Panc1 (cell line): ENCODE data around the gene TRIM33. TPM values are rescaled to one million over a fixed set of nuclear protein-coding genes. Genes with fewer than 3 reads are reported as not detected.

ENCODE experiments used
- ATAC-seq: fragments of 200-7000 bp; cut with Tn5 transposase; 2 replicates; pipeline ENCODE4 v1.9.1; 2020; ENCODE audit warnings: mild to moderate bottlenecking, moderate library complexity
- BruUV-seq: library from RNA; stranded (reverse); fragments of 400-500 nt; replicated peaks from 2 replicates; lab custom pipeline; 2021; lab: Mats Ljungman, UMichigan
- CTCF ChIA-PET: fragments of 300-600 bp; sonication (Branson Sonifier 250); formaldehyde crosslinking; loops from one replicate; lab custom pipeline; 2022; ENCODE audit warnings: antibody characterized with exemption; lab: Charles Lee
- POLR2A ChIA-PET: fragments of 300-600 bp; sonication (Branson Sonifier 250); formaldehyde crosslinking; loops from one replicate; lab custom pipeline; 2022; ENCODE audit warnings: antibody characterized with exemption; lab: Charles Lee
- DNase-seq: peaks from one replicate; pipeline ENCODE4 v3.0.0-alpha.2; 2010; ENCODE audit warnings: low read depth, low spot score
- H3K27ac ChIP-seq: 2 replicates; pipeline ENCODE4 v1.5.1; 2011; ENCODE audit warnings: mild to moderate bottlenecking, low read length, inconsistent platforms
- H3K27me3 ChIP-seq: fragments of 200-500 bp; sonication (Bioruptor generic); 2 replicates; pipeline ENCODE4 v1.6.0; 2014; ENCODE audit warnings: low read length, inconsistent platforms; ENCODE audit not compliant: control insufficient read depth, insufficient read depth
- H3K36me3 ChIP-seq: fragments of 200-500 bp; sonication (Bioruptor generic); 2 replicates; pipeline ENCODE4 v1.5.1; 2014; ENCODE audit warnings: inconsistent platforms, mild to moderate bottlenecking, low read length, moderate library complexity; ENCODE audit not compliant: control insufficient read depth, insufficient read depth
- H3K4me1 ChIP-seq: 2 replicates; pipeline ENCODE4 v1.5.1; 2011; ENCODE audit warnings: inconsistent platforms, mild to moderate bottlenecking, low read length, moderate library complexity; ENCODE audit not compliant: control insufficient read depth, insufficient read depth
- H3K4me3 ChIP-seq, 2 experiments: 2 replicates each; pipeline ENCODE4 v1.5.1; 2011 to 2012; ENCODE audit warnings: low read depth in 2 of 2, low read length in 2 of 2, mild to moderate bottlenecking in 2 of 2, inconsistent platforms in 1 of 2, moderate library complexity in 1 of 2
- H3K9me3 ChIP-seq: fragments of 200-500 bp; sonication (Bioruptor generic); 2 replicates; pipeline ENCODE4 v1.5.1; 2014; ENCODE audit warnings: low read depth, mild to moderate bottlenecking, inconsistent platforms, low read length, moderate library complexity; ENCODE audit not compliant: control insufficient read depth, insufficient read depth
- POLR2AphosphoS5 ChIP-seq: IDR thresholded peaks from 2 replicates; pipeline ENCODE4 v1.6.1; 2012; ENCODE audit warnings: mild to moderate bottlenecking, low read depth, low read length, moderate library complexity
- SIN3A ChIP-seq: IDR thresholded peaks from 2 replicates; pipeline ENCODE4 v1.6.1; 2012; ENCODE audit warnings: low read depth, mild to moderate bottlenecking, low read length, moderate library complexity, borderline replicate concordance; ENCODE audit not compliant: insufficient read depth
- TCF7L2 ChIP-seq: IDR thresholded peaks from 2 replicates; pipeline ENCODE4 v1.6.1; 2011; ENCODE audit warnings: mild to moderate bottlenecking, low read depth, low read length, inconsistent platforms
- in situ Hi-C: cut with HindIII; loops from 2 replicates; pipeline ENCODE4 v1.10.0; 2016; ENCODE audit warnings: low sequenced_read_pairs, low pct_unique_long_range_greater_than_20kb
- intact Hi-C: fragments of 100-400 bp; cut with micrococcal nuclease; formaldehyde crosslinking; loops from one replicate; pipeline ENCODE4 v1.10.0; 2022; ENCODE audit not compliant: unreplicated experiment
- total RNA-seq: library from RNA; stranded (reverse); gene quantifications from one replicate; pipeline ENCODE4 v1.2.1, GENCODE V29; 2021; ENCODE audit not compliant: unreplicated experiment
- TF ChIP-seq, protein P1 (sequence below), 2 experiments: IDR thresholded peaks; 2 replicates each; pipeline ENCODE4 v1.6.1; 2011 to 2012; ENCODE audit warnings: low read depth in 2 of 2, control low read depth in 1 of 2, low read length in 1 of 2, mild to moderate bottlenecking in 1 of 2, moderate library complexity in 1 of 2; ENCODE audit not compliant: insufficient read depth in 1 of 2
- TF ChIP-seq, protein P2 (sequence below): fragments of 450-650 bp; IDR thresholded peaks from 2 replicates; pipeline ENCODE4 v1.5.1; 2017; ENCODE audit warnings: mild to moderate bottlenecking

The TRIM33 gene
- total RNA-seq, 1 experiment from 2014 or later, result 22.2 TPM

DNA sequence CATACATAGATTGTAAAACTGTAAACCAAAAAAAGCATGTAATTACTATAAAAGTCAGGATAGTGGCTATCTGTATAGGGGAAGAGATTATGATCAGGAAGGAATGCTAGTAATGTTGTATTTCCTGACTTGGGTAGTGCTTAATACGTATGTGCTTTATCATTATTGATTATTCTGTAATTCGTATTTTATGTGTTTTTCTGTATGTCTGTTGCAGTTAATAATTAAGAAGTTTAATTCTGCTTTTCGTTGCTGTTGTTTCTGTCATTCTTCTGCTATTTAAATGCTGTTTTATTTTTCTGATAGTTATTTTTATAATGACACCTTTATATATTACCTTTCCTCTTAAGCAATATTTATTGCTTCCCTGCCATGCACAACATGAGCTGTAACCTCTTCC lies 29.3 kb upstream of the TRIM33 start:
- intact Hi-C loops (no loop called here), in situ Hi-C loops (no loop called here)
- no peaks in the 10 kb centered on the region for H3K4me1 ChIP-seq
- ChIA-PET POLR2A (no interaction called here), CTCF (no interaction called here)
- no TSS peak for BruUV-seq
- H3K27ac ChIP-seq, result no peak overlapping the region
- H3K4me3 ChIP-seq, result no peak overlapping the region
- H3K27me3 ChIP-seq, result no peaks in the 10 kb centered on the region
- H3K36me3 ChIP-seq, result no peaks in the 10 kb centered on the region
- ATAC-seq (no peak), DNase-seq (no peak)
- TF ChIP-seq, protein P1, sequence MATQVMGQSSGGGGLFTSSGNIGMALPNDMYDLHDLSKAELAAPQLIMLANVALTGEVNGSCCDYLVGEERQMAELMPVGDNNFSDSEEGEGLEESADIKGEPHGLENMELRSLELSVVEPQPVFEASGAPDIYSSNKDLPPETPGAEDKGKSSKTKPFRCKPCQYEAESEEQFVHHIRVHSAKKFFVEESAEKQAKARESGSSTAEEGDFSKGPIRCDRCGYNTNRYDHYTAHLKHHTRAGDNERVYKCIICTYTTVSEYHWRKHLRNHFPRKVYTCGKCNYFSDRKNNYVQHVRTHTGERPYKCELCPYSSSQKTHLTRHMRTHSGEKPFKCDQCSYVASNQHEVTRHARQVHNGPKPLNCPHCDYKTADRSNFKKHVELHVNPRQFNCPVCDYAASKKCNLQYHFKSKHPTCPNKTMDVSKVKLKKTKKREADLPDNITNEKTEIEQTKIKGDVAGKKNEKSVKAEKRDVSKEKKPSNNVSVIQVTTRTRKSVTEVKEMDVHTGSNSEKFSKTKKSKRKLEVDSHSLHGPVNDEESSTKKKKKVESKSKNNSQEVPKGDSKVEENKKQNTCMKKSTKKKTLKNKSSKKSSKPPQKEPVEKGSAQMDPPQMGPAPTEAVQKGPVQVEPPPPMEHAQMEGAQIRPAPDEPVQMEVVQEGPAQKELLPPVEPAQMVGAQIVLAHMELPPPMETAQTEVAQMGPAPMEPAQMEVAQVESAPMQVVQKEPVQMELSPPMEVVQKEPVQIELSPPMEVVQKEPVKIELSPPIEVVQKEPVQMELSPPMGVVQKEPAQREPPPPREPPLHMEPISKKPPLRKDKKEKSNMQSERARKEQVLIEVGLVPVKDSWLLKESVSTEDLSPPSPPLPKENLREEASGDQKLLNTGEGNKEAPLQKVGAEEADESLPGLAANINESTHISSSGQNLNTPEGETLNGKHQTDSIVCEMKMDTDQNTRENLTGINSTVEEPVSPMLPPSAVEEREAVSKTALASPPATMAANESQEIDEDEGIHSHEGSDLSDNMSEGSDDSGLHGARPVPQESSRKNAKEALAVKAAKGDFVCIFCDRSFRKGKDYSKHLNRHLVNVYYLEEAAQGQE (IDR thresholded peaks at IDR 0.05; ENCODE audit: insufficient read depth in 1 of 2, low read depth in 2 of 2, low read length in 1 of 2), result no peak
- TF ChIP-seq, protein P2, sequence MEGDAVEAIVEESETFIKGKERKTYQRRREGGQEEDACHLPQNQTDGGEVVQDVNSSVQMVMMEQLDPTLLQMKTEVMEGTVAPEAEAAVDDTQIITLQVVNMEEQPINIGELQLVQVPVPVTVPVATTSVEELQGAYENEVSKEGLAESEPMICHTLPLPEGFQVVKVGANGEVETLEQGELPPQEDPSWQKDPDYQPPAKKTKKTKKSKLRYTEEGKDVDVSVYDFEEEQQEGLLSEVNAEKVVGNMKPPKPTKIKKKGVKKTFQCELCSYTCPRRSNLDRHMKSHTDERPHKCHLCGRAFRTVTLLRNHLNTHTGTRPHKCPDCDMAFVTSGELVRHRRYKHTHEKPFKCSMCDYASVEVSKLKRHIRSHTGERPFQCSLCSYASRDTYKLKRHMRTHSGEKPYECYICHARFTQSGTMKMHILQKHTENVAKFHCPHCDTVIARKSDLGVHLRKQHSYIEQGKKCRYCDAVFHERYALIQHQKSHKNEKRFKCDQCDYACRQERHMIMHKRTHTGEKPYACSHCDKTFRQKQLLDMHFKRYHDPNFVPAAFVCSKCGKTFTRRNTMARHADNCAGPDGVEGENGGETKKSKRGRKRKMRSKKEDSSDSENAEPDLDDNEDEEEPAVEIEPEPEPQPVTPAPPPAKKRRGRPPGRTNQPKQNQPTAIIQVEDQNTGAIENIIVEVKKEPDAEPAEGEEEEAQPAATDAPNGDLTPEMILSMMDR, result no peak
- TF ChIP-seq SIN3A, result no peak
- no peak for TF ChIP-seq POLR2AphosphoS5
- no peak for TF ChIP-seq TCF7L2
- H3K9me3 ChIP-seq, result no peaks in the 10 kb centered on the region

DNA sequence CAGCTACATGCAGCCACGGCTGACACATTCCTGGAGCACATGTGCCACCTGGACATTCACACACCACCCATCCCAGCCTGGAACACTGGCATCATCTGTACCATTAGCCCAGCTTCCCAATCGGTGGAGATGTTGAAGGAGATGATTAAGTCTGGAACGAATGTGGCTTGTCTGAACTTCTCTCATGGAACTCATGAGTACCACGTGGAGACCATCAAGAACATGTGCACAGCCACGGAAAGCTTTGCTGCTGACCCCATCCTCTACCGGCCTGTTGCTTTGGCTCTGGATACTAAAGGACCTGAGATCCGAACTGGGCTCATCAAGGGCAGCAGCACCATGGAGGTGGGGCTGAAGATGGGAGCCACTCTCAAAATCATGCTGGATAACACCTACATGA lies 25.0 kb upstream of the TRIM33 start:
- in situ Hi-C loops, result no loop called here

More for the DNA sequence above, 25.0 kb upstream of the TRIM33 start:
- no peaks in the 10 kb centered on the region for H3K9me3 ChIP-seq
- no peak overlapping the region for H3K27ac ChIP-seq
- no peak for ATAC-seq
- DNase-seq, result no peak
- no peaks in the 10 kb centered on the region for H3K27me3 ChIP-seq
- H3K4me1 ChIP-seq, result no peaks in the 10 kb centered on the region
- ChIA-PET POLR2A (no interaction called here), CTCF (no interaction called here)
- H3K4me3 ChIP-seq, result no peak overlapping the region
- no TSS peak for BruUV-seq
- no peaks in the 10 kb centered on the region for H3K36me3 ChIP-seq
- intact Hi-C loops, result no loop called here
- TF ChIP-seq, protein P2, result no peak
- TF ChIP-seq POLR2AphosphoS5, result no peak
